Psoas muscle (tissue), 8 donors: ENCODE results near the gene DLGAP1. TPM values are rescaled to one million over a fixed set of nuclear protein-coding genes. Genes with fewer than 3 reads are reported as not detected.
"Not testable (repeated sequence)": the region's sequence is repeated elsewhere in the genome, so short reads cannot be mapped to it uniquely, and the experiment has no call there.

ENCODE experiments used
- ATAC-seq, 4 donors: fragments of 200-7000 bp; cut with Tn5 transposase; one replicate each; pipeline ENCODE4 v1.9.1; 2020; ENCODE audit warnings: moderate library complexity in 3 of 4, mild to moderate bottlenecking in 2 of 4
- DNase-seq, 2 donors: peaks; one replicate each; pipeline ENCODE4 v3.0.0-alpha.2; 2020
- H3K27ac ChIP-seq: fragments of 200-600 bp; one replicate; pipeline ENCODE4 v1.8.0; 2022
- H3K27me3 ChIP-seq, 3 donors: fragments of 200-600 bp in 1 of 3; one replicate each; pipeline versions ENCODE4 v1.6.1 to v1.8.0; 2013 to 2022; ENCODE audit warnings: low read length in 2 of 3, mild to moderate bottlenecking in 2 of 3, moderate library complexity in 1 of 3; ENCODE audit not compliant: insufficient read depth in 3 of 3
- H3K36me3 ChIP-seq, 2 donors: fragments of 200-600 bp in 1 of 2; one replicate each; pipeline versions ENCODE4 v1.6.1 to v1.8.0; 2013 to 2022; ENCODE audit warnings: low read depth in 1 of 2, mild to moderate bottlenecking in 1 of 2, moderate library complexity in 1 of 2; ENCODE audit not compliant: insufficient read depth in 1 of 2
- H3K4me1 ChIP-seq: fragments of 200-600 bp; one replicate; pipeline ENCODE4 v1.8.0; 2022
- H3K4me3 ChIP-seq: fragments of 200-600 bp; one replicate; pipeline ENCODE4 v1.8.0; 2022; ENCODE audit warnings: mild to moderate bottlenecking
- H3K9me3 ChIP-seq: fragments of 200-600 bp; one replicate; pipeline ENCODE4 v1.8.0; 2022
- WGBS, 3 donors: extraction: QIAGEN DNeasy Blood & Tissue Kit; methylation state at CpG; one replicate each; pipeline versions ENCODE4 v1.1.6 to v1.1.7; 2013; 5-methylcytosine and 5-hydroxymethylcytosine counted together
- intact Hi-C, 2 donors: fragments of 100-400 bp; cut with DNase I; formaldehyde crosslinking; loops; one replicate each; pipeline versions ENCODE4 v1.11.0 to v1.14.2; 2022
- polyA plus RNA-seq, 3 donors: library from polyadenylated mRNA; stranded (reverse); fragments of 200-250 nt; gene quantifications; one replicate each; pipeline ENCODE4 v1.2.3, GENCODE V29; 2013
- total RNA-seq, 4 donors: library from RNA; stranded (reverse); fragmentation: NEBNext Ultra II Directional in 2 of 4; extraction: Animal tissue kit (Norgen Biotek cat#: 25700) in 2 of 4; gene quantifications; one replicate each; pipeline versions ENCODE4 v1.2.1 to v1.2.4, GENCODE V29; 2021 to 2023
- TF ChIP-seq, protein P1 (sequence below): fragments of 200-600 bp; IDR thresholded peaks from one replicate; pipeline ENCODE4 v1.8.0; 2022; ENCODE audit warnings: antibody characterized with exemption
- donor health status: healthy with polysubstance abuse.
- donor health status: DM: no; HTN: no; CAD: no; lungs with moderate emphysema.
- donor health status: Bipolar disorder and iron deficiency.
- donor health status: healthy.
- donor health status: DM: yes; HTN: yes; CAD: no.
- donor health status: DM: no; HTN: no; CAD: no.
- donor health status: DM: no; HTN: no; CAD: no.
- donor health status: DM: yes; HTN: yes; CAD: no.

DLGAP1 gene
- total and polyA plus RNA-seq, 7 donors = 0.09 to 0.26 (median 0.16) TPM; not detected in 1

DNA sequence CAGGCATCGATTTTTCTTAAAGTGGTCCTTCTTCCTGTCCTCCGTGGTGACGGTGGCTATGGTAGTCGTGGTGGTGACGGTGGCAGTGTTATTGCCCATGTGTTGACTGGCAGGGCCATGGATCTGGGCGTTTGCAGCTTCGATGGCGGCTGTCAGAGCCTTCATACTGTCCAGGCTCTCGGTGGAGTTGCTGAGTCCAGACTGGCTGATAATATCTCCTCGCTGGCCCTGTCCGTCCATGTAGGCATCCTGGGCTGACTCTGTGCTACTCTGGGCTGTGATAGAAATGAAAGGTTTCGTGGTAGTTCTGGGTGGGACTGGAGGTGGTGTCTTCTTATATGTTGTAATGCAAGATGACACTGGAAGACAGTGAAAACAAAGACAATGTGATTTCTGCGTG is 873.2 kb downstream of the DLGAP1 start:
- H3K9me3 ChIP-seq = no peaks in the 10 kb centered on the region
- H3K36me3 ChIP-seq = no peaks in the 10 kb centered on the region
- TF ChIP-seq, protein P1, sequence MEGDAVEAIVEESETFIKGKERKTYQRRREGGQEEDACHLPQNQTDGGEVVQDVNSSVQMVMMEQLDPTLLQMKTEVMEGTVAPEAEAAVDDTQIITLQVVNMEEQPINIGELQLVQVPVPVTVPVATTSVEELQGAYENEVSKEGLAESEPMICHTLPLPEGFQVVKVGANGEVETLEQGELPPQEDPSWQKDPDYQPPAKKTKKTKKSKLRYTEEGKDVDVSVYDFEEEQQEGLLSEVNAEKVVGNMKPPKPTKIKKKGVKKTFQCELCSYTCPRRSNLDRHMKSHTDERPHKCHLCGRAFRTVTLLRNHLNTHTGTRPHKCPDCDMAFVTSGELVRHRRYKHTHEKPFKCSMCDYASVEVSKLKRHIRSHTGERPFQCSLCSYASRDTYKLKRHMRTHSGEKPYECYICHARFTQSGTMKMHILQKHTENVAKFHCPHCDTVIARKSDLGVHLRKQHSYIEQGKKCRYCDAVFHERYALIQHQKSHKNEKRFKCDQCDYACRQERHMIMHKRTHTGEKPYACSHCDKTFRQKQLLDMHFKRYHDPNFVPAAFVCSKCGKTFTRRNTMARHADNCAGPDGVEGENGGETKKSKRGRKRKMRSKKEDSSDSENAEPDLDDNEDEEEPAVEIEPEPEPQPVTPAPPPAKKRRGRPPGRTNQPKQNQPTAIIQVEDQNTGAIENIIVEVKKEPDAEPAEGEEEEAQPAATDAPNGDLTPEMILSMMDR = no peak
- DNase-seq = no peak
- H3K27ac ChIP-seq = no peak overlapping the region
- ATAC-seq = no peak
- no peaks in the 10 kb centered on the region for H3K27me3 ChIP-seq
- 88 to 95% (median 94%) methylated on average over 13 of the region's 13 CpGs for WGBS, 3 donors
- H3K4me3 ChIP-seq = no peak overlapping the region
- H3K4me1 ChIP-seq = no peaks in the 10 kb centered on the region
- intact Hi-C loops = no loop called here

DNA sequence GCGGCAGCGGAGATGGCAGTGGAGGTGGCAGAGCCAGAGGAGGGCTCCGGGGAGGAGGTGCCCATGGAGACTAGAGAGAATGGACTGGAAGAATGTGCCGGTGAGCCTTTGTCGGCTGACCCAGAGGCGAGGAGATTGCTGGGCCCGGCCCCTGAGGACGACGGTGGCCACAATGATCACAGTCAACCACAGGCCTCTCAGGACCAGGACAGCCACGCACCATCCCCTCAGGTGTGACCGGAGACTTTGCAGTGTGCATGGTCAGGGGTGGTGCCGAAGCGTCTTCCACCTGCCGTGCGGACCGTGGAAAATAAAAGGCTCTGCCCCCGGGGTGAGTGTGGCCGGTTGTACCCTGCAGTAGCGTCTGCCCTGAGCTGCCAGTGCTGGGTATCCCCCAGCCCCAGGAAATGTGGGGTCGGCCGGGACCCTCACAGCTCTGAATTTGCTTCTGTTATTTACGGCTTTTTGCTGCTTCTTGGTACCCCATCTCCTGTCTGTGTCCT is 874.5 kb downstream of the DLGAP1 start:
- H3K27ac ChIP-seq, H3K9me3 ChIP-seq, H3K36me3 ChIP-seq, H3K27me3 ChIP-seq, ATAC-seq, intact Hi-C loops, H3K4me3 ChIP-seq, H3K4me1 ChIP-seq, DNase-seq: not testable (repeated sequence)
- WGBS, 3 donors = 92 to 98% (median 95%) methylated on average over 19 to 20 of the region's 22 CpGs

DNA sequence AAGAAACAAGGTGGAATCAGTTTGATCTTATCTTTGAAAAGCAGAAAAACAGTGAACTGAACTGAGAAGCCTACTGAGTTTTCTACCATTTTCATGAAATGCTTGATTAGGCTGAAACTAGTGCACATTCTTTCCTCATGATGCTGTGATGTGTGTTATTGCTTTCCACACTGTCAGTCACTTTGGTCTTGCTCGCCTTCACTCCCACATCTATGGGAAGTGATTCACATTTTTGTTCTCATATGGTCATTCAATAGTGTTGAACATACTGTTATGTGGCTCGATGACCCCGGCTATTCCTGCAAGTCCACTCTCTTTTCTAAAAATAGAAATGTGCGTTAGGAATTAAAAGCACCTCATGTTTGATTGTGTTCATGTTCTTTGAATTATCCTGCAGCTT is 875.4 kb downstream of the DLGAP1 start:
- Histone ChIP-seq H3K9me3 (no peaks in the 10 kb centered on the region), H3K27me3 (no peaks in the 10 kb centered on the region), H3K4me3 (no peak overlapping the region), H3K36me3 (no peaks in the 10 kb centered on the region), H3K4me1 (no peaks in the 10 kb centered on the region), H3K27ac (no peak overlapping the region)
- TF ChIP-seq, protein P1 = no peak
- no peak for DNase-seq
- intact Hi-C loops = no loop called here
- 62 to 75% (median 72%) methylated on average over 4 of the region's 4 CpGs for whole genome bisulfite sequencing, 3 donors
- no peak for ATAC-seq

DNA sequence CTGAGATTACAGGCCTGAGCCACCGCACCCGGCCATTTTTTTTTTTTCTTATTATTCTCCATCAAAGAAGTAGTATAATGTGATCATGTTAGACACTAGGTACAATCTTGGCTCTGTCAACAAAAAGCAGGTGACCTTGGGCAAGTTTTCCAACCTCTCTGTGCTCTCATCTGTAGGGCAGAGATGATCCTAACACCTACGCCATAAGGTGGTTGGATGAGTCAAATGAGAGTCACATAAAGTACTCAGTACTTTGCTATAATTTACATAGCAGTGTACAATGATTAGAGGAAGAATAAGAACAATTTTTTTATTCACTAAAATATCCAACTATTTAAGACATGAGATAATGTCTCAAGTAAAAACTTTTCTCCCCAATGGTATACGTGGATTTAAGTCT is 876.5 kb downstream of the DLGAP1 start:
- no peak overlapping the region for H3K4me3 ChIP-seq
- no peaks in the 10 kb centered on the region for H3K4me1 ChIP-seq
- H3K27ac ChIP-seq = no peak overlapping the region
- no peaks in the 10 kb centered on the region for H3K9me3 ChIP-seq
- DNase-seq = no peak
- intact Hi-C loops = no loop called here
- WGBS, 3 donors = 86 to 96% (median 96%) methylated on average over 4 of the region's 4 CpGs
- TF ChIP-seq, protein P1 = no peak
- ATAC-seq = no peak
- H3K27me3 ChIP-seq = no peaks in the 10 kb centered on the region
- H3K36me3 ChIP-seq = no peaks in the 10 kb centered on the region

DNA sequence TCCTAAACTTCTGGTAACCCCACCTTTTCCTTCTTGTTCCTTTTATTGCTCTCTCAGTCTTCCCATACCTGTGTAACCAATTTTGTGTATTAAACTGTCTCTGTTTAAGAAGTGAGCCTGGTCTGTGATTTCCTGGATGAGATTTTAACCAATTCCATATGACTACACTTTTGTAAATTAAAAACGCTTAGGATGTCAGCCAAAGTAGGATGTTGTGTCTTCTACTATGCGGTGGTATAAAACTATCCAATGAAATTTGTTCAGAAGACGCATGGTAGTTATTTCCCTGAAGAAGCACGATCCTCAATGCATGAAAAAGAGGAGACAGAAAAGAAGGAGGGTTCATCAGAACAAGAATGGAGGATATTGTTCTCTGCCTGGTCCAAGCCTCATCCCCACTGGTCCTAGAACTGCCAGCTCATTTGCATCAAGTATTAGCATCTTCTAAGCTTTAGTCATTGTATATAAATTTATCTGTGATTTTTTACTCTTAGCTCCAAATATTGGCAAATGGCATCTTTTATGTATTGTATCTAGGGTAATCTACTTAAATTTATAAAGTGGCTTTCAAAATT is 877.7 kb downstream of the DLGAP1 start:
- no peaks in the 10 kb centered on the region for H3K4me1 ChIP-seq
- H3K9me3 ChIP-seq = no peaks in the 10 kb centered on the region
- ATAC-seq = no peak
- TF ChIP-seq, protein P1 = no peak
- no peak overlapping the region for H3K4me3 ChIP-seq
- H3K36me3 ChIP-seq = no peaks in the 10 kb centered on the region
- no peak for DNase-seq
- no peaks in the 10 kb centered on the region for H3K27me3 ChIP-seq
- 89 to 95% (median 91%) methylated on average over 4 of the region's 4 CpGs for WGBS, 3 donors
- H3K27ac ChIP-seq = no peak overlapping the region
- intact Hi-C loops = no loop called here
